Inflammatory macrophage (primary cell): Measurements from ENCODE around the gene HCN2.
"Not testable (repeated sequence)": the region's sequence is repeated elsewhere in the genome, so short reads cannot be mapped to it uniquely, and the experiment has no call there.

Source experiments
- DNase-seq, 2 donors: peaks; one replicate each; pipeline ENCODE4 v3.0.0-alpha.2; 2020 to 2022

The HCN2 gene

DNA sequence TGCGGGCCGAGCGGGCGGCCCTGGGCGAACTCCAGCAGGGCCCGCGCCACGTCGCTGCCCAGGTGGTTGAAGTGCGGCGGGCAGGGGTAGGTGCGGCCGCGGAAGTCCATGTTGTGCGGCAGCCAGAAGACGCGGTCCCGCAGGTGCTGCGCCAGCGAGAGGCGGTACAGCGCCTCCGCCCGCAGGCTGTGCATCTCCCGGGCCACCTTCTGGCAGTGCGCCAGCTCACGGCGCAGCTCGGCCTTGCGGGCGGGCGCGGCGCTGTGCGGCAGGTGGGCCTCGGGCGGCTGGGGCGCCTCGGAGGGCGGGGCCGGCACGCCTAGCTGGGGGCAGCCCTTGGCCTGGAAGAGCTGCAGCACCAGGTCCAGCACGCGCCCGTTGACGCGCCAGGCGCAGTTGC lies 31.5 kb downstream of the HCN2 start:
- DNase-seq, result not testable (repeated sequence)

DNA sequence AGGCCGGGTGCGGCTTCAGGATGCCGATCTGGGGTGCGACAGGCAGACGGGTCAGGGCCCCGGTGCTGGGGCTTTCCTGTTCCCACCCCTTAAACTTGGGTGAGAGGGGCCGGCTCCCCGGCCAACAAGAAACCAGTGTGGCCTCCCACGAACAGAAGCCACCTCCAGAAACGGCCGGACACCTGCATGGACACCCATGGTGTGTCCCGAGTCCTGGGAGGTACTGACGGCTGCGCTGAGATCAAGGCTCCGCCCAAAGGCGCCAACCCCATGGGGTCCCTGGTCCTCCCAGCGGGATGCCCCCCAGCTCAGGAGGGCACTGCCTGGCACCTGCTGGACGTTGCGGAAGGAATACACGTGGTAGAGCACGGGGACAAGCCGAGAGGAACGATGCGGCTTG lies 32.1 kb downstream of the HCN2 start:
- no peak for DNase-seq

DNA sequence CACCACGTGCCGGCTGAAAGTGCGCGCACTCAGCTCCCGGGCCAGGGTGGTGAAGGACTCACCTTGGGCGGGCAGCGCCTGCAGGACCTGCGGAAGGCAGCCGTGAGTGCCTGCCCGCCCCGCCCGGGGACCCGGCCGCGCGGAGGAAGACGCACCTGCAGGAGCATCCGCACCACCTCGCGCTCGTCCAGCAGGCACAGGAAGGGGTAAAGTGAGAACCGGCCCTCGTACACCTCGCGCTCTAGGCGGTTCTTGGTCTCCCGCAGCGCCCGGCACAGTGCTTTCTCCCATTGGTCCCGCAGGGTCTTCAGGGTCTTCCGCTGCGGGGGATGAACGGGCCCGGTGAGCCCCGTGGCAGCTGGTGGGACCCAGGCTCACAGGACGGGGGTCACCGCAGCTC lies 33.0 kb downstream of the HCN2 start:
- DNase-seq, result no peak

DNA sequence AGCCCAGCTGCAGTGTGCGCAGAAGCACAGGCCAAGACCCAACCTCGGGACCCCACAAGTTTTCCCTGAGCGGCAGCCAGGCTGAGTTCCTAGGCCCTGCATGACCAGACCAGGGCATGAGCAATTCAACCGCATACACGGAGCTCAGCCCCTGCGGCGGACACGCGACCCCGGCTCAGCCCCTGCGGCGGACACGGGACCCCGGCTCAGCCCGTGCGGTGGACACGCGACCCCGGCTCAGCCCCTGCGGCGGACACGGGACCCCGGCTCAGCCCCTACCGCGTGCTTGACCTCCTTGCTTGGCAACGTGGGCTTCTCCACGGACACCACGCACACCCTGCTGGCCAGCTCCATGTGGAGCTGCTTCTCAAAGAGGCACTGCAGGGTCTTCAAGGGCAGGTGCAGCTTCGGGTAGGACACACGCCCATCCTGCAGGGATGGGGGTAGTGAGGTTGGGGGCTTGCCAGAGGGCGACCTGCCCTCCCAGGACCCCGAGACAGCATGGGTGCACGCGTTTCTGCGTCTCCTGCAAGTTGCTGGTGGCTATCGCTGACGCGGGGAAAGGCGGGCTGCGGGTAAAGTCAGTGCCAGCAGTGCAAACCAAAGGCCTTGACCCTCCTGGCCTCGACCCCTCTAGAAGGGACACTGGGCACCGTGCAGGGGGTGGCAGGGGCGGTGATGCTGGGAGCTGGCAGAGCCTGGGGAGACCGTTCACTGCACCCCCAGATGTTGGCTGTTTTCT lies 33.7 kb downstream of the HCN2 start:
- DNase-seq, result no peak

DNA sequence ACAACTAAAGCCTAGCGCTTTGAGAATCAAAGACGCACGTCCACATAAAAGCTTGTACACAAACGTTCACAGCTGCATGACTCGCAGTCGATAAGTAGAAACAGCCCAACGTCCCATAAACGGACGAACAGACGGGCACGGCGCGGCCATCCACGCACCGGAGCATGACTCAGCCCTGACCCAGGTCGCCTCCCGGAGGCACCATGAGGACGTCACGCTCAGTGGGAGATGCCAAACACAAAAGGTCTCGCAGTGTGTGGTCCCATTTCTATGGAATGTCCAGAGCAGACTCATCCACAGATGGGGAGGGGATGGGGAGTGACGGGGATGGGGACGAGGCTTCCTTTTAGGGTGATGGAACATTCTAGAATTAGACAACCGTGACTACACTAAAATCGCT lies 34.3 kb downstream of the HCN2 start:
- no peak for DNase-seq

DNA sequence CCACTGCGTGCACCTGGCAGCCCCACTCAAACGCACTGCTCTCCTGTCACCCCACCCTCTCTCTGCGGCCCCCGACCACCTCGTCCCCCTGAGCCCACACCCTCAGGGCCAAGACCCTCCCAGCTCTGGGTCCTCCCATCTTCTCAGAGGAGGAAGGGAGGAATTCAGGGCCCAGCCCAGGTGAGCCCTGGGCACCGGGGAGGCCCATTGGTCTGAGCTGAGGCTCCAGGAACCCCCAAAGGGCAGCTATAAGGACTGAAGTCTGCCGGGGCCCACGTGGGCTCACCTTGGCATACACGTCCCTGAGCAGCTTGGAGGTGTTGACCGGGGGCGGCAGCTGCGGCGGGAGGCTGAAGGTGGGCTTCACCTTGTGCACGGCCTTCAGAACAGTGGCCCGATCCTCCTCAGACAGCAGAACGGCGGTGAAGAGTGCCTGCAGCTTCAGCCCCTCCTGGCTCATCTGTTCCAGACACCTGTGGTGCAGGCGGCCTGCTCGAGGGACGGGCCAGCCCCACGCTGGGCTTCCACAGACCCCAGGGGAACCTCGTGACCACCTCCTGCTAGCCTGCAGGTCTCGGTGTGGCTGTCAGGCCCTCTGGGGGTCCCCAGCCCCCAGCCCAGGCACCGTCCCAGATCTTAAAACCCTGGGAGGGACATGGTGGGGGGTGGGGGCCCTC lies 34.9 kb downstream of the HCN2 start:
- no peak for DNase-seq

DNA sequence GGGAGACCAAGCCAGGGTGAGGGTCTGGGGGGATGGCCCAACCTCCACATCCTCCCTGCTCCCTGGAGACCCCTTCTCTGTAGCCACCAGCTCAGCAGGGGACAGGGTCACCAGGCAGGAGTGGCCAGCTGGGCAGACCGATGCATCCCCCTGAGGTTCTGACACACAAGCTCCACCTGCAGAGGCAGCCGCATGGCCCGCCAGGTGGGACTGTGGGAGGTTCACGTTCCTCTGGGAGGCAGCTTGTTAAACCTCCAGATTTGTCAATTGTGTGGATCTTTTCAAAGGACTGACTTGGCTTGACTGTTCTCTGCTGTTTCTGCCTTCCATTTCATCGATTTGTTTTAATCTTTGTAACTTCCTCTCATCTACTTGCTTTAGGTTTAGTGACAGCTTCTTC lies 35.6 kb downstream of the HCN2 start:
- DNase-seq, result no peak

DNA sequence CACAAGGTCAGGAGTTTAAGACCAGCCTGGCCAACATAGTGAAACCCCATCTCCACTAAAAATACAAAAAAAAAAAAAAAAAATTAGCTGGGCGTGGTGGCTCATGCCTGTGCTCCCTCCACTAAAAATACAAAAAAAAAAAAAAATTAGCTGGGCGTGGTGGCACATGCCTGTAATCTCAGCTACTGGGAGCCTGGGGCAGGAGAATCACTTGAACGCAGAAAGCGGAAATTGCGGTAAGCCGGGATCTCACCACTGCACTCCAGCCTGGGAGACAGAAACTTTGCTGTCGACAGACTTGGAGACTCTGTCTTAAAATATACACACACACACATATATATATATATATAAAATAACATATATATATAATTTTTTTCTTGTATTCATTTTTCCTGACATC lies 36.9 kb downstream of the HCN2 start:
- DNase-seq, result not testable (repeated sequence)

DNA sequence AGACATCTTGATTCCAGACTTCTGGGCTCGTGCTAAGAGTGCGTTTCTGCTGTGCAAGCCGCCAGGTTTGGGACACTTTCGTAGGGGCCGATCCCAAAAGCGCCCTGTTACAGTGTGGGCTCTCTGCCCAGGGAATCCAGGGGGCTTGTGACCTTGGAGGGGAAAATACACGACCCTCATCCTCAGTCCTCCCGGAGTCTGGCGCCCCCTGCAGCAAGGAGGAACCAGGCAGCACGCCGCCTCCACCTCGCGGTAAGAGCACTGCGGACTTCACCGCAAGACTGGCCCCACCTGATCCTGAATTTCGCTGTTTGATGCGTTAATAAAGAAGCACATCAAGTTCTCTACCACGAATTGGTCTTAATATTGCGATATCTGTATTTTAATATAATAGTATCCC lies 38.5 kb downstream of the HCN2 start:
- no peak for DNase-seq

DNA sequence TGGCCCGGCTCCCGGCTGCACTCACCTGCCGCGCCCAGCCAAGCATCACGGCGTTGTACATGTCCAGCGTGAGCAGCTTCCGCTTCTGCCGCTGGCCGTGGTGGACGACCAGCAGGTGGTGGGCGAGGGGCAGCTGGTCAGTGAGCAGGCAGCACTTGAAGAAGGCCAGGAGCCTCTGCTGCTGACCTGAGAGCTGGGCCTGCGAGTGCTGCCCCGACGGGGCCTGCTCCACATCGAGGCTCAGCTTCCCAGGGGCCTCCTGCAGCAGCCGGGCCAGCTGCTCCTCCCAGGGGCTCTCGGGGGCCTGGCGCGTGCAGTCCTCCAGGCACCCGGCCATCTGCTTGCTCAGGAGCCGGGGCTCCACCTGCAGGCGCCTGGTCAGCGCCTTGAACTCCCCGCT lies 39.8 kb downstream of the HCN2 start:
- DNase-seq, result not testable (repeated sequence)

DNA sequence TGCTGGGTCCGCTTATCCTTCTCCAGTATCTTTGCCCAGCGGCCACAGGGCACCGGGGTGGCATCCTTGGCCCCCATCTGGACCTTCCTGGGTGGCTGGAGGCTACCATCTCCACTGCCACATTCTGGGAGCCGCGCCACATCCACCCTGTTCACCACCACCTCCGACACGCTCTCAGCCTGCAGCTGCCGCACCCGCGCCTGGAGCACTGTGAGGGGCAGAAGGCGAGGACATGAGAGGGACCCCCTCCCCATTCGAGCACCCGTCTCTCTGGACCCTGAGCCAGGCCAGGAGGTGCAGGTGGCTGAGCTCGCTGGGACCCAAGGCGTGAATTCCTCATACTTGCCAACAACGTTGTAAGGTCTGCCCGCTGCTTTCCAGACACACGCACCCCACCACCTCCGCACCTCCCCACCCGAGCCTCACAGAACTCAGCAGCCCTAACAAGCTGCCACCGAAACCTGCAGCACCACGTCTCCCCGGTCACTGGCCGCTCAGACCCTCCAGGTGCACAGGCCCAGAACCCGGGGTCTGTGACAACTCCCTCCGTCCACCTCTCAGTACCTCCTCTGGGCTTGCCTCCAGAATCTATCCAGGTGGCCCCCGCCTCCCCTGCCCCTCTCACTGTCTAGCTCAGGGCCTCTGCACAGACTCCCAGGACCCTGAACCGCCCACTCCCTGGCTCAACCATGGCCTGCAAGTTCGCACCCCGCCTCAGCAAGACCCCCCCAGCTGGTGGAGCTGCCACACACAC lies 40.5 kb downstream of the HCN2 start:
- no peak for DNase-seq

DNA sequence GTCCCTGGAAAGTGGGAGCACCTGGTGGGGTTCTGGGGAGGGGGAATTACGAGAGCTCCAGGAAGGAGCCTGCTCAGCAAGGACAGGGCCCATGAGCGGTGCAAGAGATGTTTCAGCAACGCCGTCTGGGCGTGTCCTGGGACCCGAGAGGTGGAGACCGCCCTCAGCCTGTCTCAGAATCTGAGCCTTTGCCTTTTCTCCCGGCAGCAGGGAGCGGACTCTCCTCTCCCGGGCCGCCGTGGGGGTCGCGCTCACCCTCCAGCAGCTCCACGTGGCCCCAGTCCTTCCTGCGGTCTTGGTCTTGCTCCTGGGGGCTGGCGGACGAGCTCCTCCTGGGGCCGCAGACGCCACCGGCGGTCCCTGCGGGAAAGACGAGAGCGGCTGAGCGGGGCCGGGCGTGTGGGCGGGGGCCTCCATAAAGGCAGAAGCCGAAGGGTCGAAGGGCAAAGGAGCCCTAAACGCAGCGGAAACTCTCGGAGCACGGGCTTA lies 42.9 kb downstream of the HCN2 start:
- DNase-seq, result peak; percentile 58 to 74

DNA sequence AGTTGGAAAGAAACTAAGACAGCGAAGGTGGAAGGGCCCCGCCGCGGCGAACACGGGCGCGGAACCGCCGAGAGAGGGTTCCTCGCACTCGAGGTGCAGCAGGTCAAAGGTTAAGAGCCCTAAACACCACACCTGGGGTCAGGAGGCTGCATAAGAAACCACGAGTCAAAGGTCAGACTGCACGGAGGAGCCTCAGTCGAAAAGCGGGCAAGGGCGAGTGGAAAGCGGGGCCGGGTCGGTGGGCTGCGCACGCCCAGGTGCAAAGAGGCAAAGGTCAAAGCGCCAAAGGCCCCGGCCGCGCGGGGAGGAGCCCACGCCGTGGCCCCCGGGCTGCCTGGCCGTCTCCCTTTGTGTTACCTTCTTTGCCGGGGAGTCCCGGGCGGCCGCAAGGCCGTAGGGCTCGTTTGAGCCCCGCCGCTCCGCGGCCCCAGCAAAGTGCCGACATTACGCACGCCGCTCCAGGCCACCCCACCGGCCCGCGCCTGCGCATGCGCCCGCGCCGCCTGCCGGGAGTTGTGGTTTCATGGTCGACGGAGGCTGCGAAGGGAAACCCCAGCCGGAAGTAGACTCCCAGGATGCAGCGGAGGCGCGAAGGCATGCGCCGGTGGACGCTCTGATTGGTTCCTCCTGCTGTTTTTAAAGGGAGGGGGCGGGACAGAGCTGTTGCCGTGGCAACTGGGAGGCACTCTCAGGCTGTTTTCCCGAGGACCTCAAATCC lies 43.5 kb downstream of the HCN2 start, which contains the start of gene POLRMT:
Gene POLRMT (minus strand): TSS at position 470 of the 718 bp plus-strand sequence. CDS start 25 bp downstream, at position 445.
- peak; percentile 98 to 99 for DNase-seq

DNA sequence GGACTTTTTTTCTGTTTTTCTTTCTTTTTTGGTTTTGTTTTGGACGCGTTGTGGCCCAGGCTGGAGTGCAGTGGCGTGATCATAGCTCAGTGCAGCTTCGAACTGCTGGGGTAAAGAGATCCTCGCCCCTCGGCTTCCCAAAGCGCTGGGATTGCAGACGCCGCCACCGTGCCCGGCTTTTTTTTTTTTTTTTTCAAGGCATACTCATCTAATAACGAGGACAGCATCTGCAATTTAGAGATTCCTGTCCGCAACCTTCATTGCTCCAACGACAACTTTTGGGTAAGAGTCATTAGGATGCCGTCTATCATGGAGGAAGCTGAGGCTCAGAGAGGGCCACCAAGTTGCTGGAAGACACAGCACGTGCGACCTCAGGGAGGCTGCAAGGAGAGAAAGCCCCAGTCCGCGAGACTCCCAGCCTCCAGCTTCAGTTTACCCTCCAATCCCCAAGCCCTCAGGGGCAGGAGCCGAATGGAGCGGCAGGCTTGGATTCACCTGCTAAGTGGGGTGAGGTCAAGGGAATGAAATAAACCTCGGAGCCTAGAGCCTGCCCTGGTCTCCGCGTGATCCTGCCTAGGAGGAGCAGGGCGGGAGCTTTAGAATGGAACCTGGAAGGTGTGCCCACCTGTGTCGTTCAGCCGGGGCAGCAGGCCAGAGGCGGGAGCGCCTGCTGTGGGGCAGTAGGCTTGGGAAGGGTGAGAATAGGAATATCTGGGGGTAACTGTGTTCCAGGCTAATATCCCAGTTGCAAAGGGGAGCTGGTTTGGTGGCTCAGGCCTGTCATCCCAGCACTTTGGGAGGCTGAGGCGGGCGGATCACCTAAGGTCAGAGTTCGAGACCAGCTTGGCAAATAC lies 44.3 kb downstream of the HCN2 start:
- DNase-seq, result no peak

DNA sequence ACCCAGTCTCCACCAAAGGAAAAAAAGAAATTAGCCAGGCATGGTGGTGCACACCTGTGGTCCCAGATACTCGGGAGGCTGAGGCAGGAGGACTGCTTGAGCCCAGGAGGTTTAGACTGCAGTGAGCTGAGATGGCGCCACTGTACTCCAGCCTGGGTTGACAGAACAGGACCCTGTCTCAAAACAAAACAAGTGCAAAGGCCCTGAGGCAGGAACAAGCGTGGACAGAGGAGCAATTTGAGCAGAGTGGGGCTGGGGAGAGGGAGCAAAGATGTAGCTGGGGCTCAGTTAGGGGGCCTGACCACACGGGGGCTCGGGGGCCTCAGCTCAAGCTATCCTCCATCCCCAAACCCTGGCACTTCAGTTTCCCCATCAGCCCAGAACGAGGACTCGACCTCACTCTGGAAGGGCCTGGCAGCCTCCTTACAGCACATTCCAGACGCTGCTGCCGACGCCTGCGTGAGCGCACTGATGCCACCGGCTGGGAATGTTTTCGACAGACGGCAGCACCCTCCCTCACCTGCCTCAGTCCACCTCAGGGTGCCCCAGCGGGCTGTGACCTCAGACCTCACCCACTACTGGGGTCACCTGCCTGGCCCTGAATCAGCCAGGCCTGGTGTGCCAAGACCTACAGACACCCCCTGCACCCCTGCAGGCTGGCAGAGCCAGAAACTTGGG lies 45.4 kb downstream of the HCN2 start:
- DNase-seq, result no peak

DNA sequence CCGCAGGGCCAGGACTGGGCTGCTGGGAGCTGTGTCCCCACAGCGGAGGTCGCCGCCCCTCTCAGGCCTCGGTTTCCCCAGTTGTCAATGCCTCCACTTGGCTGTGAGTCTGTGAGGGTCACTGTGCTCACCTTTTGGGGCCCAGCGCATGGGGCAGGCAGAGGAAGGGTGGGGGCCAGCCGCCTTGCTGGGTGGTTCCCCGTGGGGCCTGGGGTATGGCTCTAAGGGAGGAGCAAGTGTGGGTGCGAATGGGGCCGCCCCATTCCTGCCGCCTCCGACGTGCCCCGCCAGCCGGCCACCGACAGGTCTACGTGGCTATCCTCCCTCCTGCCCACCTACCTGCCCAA lies 49.2 kb downstream of the HCN2 start:
- no peak for DNase-seq

DNA sequence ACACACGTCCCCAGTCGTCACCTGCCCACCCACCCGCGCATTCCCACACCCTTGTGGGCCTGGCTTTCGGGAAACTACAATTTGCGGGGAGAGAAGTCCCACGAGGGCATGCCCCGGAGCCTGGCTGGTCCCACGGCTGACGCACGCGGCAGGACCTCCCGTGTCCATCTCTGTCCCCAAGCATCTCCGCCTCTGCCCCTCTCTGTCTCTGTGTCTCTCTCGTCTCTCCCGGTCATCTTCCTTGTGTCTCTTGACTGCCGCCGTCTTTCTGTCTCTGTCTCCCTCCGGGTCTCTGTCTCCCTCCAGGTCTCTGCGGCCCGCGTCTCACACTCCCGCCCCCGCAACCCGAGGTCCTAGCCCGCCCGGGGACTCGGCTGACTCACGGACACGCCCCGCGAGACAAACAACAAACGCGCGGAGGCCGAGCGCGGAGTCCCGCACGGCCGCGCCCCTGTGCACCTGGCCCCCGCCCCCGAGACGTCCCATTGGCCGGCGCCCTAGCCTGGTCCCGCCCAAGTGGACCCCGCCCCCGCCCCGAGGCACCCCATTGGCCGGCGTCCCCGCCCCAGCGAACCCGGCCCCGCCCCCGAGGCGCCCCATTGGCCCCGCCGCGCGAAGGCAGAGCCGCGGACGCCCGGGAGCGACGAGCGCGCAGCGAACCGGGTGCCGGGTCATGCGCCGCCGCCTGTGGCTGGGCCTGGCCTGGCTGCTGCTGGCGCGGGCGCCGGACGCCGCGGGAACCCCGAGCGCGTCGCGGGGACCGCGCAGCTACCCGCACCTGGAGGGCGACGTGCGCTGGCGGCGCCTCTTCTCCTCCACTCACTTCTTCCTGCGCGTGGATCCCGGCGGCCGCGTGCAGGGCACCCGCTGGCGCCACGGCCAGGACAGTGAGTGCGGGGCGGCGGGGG lies 49.8 kb downstream of the HCN2 start, which contains the start of gene FGF22:
Gene FGF22 (plus strand): TSS at position 627 of the 908 bp plus-strand sequence. CDS start 47 bp downstream, at position 674.
- DNase-seq, result peak; percentile 86 to 94

DNA sequence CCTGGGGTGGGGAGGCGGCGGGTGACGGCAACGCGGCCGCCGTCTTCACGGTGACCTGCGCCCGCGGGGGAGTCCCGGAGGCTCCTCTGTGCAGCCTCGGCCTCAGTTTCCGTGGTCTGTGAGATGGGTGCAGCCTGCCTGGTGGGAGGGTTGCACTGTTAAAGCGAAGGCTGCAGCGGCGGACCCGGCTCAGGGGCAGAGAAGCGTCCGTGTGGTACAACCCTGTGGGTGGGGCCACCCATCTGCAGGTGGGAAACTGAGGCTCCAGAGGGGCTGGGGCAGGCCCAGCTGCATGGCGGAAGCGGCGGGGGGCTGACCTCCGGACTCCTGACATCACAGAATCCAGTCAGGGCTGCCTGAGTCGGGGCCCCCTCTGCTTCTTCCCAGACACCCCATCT lies 50.5 kb downstream of the HCN2 start:
- DNase-seq, result no peak

DNA sequence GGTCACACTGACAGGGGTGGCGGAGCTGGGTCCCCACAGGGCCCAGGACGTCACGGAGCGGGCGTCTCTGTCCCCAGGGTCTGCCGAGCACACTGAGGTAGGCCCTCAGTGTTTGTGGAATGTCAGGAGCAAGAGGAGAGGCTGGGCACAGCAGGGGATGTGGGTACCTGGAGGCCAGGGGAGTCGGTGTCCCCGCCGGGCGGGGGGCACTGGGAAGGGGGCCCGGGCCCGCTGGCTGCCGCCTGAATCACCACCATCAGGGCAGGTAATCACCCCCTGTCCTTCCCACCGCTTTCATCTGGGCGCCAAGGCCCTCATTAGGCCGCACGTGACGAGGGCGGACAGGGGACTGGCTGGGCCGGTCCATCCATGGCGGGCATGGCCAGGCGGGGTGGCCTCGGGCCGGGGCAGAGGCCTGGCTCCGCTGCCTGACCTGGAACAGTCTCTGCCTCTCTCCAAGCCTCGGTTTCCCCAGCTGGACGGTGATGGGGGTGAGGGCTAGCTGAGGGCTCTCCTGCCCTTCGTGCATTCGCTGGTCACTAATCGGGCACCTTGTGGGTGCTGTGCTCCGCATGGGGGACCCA lies 51.0 kb downstream of the HCN2 start:
- DNase-seq, result no peak

DNA sequence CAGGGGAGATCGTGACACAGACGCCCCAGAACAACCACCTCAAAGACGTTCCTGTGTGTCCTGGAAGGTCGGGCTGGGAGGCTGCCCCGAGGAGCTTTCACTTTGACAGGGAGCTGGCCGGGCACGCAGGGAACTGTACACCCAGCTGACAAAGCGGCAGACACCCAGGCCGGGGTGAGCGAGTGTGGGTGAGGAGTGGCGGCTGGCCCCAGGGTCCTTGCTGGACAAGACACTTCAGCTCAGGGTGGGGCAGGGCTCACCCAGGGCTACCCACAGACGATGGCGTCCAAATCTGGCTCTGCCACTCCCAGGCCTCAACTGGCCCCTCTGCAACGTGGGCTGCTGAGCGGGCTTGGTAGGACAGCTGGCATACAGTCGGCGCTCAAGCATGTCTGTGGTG lies 52.0 kb downstream of the HCN2 start:
- DNase-seq, result no peak
